Urothelium cell line (cell line): ENCODE measurements around the gene ASB13.

ENCODE experiments used
- DNase-seq: peaks from one replicate; pipeline ENCODE4 v3.0.0; 2011; ENCODE audit warnings: low spot score, mixed read lengths
- FAIRE-seq: peaks from 2 replicates; lab custom pipeline; 2011; peaks lifted over from hg19 to GRCh38; lab: Jason Lieb, UNC

The ASB13 gene

GRCh38 chr10:5670662-5671375 is 4.4 kb upstream of the ASB13 start:
- FAIRE-seq, result no peak
- DNase-seq, result no peak

- DNase-seq (no peak), FAIRE-seq (no peak)
These were observed 3.2 kb upstream of the ASB13 start for GRCh38 chr10:5669604-5670003.

- DNase-seq (no peak), FAIRE-seq (no peak)
These were observed 2.0 kb upstream of the ASB13 start for GRCh38 chr10:5668429-5668828.

DNA sequence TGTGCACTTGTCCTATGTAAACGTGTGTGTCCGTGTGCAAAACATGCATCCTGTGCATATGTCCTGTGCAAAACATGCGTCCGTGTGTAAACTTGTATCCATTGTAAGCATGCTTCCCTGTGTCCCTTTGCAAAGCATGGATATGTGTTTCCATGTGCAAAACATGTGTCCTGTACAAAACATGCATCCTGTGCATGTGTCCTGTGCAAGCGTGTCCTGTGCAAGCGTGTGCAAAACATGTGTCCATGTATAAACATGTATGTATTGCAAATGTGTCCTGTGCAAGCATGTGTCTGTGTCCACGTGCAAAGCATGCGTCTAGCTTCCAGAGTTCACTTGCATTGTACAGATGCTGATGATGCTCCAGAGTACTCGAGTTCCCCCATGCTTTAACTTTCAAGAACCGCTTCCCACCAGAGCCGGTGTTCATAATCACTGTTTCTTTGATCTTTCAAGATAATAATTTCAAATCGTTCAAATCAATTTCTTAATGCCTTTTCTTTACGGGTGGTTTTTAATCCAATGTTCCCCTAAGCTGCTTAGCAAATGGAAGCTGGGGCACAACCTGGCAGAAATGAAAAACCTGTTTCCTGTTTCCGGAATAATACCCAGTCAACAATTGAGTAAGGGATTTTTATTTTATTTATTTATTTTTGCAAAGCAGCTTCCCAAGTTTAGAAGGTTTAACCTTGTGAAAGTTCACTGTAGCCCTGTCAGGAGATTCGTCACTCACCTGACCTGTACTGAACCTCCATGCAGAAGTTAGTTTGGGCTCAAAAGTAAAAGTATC is 641 bp upstream of the ASB13 start:
- FAIRE-seq, result no peak
- DNase-seq, result no peak

DNA sequence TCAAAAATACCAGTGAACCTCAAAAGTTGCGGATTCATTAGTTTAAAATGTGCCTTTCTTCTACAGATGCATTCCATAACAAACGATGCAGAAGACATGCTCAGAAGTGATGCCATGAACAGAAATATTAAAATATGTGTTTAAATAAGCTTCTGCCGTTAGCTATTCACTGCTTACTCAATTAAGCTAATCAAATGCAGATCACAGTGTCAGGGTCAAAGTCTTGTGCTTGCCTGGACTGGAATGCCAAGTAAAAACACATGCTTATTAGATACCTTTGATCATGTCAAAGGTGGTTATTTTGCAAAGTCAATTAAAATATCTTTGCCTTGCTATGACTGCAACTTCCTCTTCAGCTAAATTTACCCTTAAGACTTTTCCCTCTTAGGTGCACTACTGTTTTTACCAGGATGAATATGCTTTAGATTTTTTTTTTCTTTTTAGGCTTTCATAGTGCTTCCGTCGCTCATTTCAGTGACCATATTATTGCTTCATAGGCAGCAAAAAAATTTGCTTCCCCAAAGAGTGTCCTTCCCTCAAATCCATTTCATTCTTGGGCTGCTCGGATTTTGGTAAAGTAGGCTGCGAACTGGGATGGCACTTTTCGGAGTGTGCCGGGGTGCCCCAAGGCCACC is 905 bp downstream of the ASB13 start:
- no peak for FAIRE-seq
- no peak for DNase-seq

DNA sequence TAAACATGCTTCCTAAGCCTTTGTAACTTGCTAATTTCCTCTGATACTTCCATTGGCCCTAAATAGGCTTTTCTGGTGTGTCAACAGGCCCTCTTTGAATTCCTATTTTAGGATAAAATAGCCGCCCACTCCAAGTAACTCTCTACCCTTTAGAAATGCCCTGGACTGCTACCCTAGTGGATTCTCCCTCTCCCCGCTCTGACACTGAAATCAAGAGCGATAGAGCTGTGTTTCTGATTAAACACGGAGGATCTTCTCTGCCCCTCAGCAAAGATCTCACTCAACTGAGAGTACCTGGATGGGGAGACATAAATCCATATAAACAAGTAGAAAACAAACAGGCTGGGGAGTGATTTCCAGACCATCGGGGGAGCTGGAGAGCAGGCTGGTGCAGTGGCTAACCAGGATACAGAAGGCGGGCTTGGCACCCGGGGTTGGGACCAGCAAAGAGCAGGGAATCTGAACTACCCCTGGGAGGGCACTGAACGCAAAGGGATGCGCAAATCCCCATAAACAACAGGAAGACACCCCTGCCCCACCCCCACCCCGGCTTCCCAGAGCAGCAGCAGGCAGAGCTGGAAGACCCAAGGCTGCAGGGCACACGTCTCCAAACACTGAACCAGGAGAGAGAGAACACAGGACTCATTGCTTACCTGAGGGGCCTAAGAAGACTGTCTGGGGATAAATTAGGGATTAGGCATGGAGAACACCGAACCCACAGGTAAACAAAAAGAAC is 2.5 kb downstream of the ASB13 start:
- no peak for FAIRE-seq
- DNase-seq, result no peak

DNA sequence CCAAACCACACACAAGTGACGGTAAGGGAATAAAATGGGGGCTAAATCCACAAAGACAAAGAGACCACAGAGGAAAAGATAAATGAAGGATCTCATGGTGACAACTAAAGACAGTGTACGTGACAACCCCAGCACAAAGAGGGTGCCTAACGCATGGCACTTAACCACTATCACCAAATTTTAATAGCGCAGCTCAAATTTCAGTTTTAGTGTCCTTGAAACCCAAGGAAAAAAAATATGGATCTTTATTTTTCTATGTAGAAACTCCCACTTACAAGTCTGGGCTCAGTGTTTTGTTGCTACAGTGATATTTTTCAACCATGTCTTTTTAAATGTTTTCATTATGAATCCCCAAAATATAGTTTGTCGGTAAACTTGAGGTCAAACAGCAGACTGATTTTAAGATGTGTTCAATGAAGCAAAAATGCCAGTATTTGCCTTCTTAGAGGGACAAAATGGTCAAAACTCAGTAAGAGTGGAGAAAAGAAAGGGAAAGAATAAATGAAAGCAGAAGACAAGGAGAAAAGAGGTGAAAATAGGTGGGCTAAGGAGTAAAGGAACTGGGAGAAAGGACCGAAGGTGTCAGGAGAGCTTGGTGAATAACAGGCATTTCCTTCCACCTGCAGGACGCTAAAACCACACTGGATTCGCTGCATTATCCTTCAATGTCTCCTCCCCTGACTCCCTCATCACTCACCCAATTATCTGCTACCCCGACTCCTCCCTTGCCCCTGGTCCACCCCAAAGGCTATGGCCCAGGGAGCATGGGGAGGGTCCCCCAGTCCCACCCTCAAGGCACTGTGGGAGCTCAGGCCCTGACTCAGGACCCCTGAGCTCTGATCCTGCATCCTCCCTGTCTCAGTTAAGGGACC is 3.5 kb downstream of the ASB13 start:
- DNase-seq (no peak), FAIRE-seq (no peak)

- no peak for DNase-seq
- FAIRE-seq, result no peak
These were observed 5.4 kb downstream of the ASB13 start for GRCh38 chr10:5661043-5661442.

DNA sequence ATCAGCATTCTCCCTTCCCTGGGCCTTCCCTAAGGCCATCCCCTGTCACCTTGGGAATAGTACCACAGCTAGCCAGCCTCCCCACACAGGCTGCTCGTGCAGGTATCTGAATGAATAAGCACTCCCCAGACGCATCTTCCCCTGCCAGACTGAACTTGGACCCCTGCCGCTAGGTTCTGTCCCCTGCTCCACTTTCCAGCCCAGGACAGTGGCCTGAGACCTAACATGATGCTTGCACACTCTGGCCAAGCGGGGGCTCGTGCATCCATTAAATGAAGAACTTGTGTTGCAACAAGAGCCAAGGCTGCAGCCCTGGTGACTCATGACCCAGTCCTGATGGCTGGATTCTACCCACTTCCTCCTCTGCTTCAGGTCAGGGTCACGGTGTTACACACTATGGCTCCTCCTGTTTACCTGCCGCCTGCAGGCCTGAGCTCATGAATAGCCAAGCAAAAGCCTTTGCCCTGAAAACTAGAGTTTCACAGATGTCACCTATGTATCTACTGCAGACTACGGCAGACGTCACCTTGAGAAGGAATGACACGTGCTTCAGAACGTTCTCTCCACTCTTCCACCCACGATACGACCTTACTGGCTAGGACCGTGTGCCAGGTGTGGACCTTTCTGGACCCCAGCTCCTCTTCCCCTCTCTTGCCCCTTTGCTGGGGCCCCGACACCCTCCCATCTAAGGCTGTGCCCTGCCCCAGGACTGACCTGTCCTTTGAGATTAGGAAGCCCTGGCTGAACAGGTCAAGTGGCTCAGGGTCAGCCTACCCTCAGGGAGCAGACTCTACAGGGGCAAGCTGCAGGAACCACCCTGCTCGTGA is 6.5 kb downstream of the ASB13 start:
- FAIRE-seq, result no peak
- peak; percentile 55 for DNase-seq

GRCh38 chr10:5658871-5659618 is 7.3 kb downstream of the ASB13 start:
- DNase-seq, result no peak
- FAIRE-seq, result no peak

GRCh38 chr10:5656737-5657579 is 9.4 kb downstream of the ASB13 start:
- FAIRE-seq, result no peak
- no peak for DNase-seq

DNA sequence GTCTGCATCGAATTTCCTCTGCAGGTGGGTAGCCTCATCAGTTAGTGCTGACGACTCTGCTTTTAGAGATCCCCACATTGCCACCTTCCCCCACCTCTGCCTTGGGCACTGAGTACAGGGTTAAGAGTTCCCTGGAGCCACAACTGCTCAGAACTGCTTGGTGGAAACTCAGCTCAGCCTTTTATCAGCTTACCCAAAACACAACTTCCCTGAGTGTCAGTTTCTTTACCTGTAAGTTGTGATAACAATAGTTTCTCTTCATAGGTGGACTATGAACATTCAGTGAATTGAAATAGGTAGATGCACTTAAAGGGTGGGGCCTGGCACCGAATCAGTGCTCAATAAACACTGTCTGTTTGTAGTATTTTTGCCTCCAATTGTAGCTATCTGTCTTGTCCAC is 11.3 kb downstream of the ASB13 start:
- FAIRE-seq (no peak), DNase-seq (no peak)

DNA sequence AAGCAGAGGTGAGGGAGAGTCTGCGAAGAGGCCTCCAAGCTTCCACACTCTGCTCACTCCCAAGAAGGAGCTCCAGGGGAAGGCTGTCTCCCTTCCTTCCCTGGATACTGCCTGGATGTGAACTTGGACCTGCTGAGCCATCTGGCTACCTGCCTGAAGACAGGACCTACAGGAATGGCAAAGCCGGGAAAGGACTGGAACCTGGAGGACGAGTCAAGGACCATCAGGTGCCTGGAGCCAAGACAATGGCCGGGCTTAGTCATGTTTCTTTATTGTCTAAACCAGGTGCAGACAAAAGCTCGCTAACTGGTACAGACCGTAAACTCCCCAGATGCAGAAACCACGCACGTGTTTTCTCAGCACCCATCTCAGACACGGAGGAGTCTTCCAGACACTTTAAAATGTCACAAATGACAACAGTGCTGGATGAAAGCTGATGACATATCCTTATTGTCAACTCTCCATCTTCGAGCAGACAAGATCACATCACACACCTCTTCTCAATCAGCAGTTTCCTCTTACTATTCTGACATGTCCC is 12.1 kb downstream of the ASB13 start:
- FAIRE-seq (no peak), DNase-seq (no peak)

GRCh38 chr10:5652746-5653145 is 13.6 kb downstream of the ASB13 start:
- DNase-seq (no peak), FAIRE-seq (no peak)

DNA sequence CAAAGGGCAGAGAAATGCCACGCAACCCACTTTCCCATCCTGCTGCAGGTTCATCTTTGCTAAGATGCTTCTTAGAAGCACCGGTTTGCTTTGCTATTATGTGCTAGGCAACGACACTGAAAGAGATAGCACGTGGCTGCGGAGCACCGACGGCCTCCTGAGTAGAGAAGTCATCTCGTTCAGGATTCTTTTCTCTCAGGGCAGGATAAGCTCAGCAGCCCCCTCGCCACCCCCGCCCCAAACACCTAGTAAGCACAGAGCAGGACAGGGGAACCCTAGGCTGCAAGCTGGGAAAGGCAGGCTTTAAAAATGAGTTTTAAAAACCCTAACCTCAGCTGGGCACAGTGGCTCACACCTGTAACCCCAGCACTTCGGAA is 15.0 kb downstream of the ASB13 start:
- DNase-seq, result no peak
- FAIRE-seq, result no peak

- no peak for DNase-seq
- no peak for FAIRE-seq
These were observed 15.6 kb downstream of the ASB13 start for GRCh38 chr10:5650664-5651387.

DNA sequence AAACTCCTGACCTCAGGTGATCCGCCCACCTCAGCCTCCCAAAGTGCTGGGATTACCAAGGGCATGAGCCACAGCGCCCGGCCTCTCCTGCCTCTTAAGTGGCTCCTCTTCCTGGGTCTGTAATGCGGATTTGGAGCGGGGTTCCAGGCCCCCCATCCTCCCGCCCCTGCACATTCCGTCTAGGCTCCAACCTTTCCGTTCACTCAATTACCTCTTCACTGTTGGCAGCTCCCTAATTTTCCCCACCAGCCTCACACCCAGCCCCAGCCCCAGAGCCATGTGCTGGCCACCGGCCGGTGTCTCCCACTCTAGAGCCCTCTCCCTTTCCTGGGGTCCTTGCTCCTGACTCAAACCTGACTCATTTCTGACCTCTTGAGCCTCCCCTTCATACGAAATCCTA is 16.6 kb downstream of the ASB13 start:
- no peak for DNase-seq

More for the DNA sequence above, 16.6 kb downstream of the ASB13 start:
- FAIRE-seq, result no peak
